ENCODE results near the gene CBARP.

DNA sequence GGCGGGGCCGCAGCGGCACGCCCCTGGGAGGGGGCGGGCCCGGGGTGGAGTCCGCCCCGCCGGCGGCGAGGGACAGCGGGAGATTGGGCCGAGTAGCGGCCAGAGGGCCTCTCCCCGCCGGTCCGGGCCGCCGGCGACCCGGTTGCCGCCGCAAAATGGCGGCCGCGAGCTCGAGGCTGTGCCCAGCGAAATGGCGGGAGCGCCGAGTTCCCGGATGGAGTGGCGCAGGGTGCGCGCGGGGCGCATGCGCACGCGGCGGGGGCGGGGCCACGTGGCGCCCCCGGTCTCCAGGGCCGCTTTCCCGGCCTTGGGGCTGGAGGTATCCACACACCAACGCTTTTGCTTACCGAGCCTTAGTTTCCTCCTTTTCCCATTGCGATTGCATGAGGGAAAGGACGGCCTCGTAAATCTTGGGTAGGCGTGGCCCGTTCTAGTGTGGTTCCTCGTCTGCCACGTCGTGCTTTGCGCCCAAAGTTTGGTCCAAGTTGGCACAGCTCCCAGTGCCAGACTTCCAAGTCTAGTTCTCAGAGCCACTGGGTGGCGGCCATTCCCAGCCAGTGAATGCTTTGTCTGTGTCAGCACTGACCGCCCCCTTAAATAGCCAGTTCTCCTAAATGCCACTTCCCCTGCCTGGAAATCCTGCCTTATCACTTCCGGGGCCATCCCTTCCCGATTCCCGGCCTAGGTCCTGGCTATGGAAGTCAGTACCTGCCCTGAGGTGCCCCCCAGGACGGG, 31.8 kb upstream of the CBARP start:
- peak; percentile 49; the same call in 1 of the 2 replicates for TF ChIP-seq SIN3A (IDR thresholded peaks at IDR 0.05; ENCODE audit: borderline replicate concordance, low read depth, low read length)
- TF ChIP-seq TAF1 (CRISPR knock-in tag; IDR thresholded peaks at IDR 0.05), result peak; percentile 55; the same call in 1 of the 2 replicates
- TF ChIP-seq, protein P1, sequence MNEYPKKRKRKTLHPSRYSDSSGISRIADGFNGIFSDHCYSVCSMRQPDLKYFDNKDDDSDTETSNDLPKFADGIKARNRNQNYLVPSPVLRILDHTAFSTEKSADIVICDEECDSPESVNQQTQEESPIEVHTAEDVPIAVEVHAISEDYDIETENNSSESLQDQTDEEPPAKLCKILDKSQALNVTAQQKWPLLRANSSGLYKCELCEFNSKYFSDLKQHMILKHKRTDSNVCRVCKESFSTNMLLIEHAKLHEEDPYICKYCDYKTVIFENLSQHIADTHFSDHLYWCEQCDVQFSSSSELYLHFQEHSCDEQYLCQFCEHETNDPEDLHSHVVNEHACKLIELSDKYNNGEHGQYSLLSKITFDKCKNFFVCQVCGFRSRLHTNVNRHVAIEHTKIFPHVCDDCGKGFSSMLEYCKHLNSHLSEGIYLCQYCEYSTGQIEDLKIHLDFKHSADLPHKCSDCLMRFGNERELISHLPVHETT (CRISPR knock-in tag; conservative IDR thresholded peaks at IDR 0.05), result peak; percentile 42; the same call in 1 of the 2 replicates
- TF ChIP-seq, protein P2, sequence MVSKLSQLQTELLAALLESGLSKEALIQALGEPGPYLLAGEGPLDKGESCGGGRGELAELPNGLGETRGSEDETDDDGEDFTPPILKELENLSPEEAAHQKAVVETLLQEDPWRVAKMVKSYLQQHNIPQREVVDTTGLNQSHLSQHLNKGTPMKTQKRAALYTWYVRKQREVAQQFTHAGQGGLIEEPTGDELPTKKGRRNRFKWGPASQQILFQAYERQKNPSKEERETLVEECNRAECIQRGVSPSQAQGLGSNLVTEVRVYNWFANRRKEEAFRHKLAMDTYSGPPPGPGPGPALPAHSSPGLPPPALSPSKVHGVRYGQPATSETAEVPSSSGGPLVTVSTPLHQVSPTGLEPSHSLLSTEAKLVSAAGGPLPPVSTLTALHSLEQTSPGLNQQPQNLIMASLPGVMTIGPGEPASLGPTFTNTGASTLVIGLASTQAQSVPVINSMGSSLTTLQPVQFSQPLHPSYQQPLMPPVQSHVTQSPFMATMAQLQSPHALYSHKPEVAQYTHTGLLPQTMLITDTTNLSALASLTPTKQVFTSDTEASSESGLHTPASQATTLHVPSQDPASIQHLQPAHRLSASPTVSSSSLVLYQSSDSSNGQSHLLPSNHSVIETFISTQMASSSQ (IDR thresholded peaks at IDR 0.05; ENCODE audit: low read depth), result no peak
- TF ChIP-seq, protein P2 (CRISPR knock-in tag; IDR thresholded peaks at IDR 0.05; ENCODE audit: borderline replicate concordance), result 0 out of 2 replicates have a peak, but pooled peaks have one; percentile 61
- TF ChIP-seq, protein P3, sequence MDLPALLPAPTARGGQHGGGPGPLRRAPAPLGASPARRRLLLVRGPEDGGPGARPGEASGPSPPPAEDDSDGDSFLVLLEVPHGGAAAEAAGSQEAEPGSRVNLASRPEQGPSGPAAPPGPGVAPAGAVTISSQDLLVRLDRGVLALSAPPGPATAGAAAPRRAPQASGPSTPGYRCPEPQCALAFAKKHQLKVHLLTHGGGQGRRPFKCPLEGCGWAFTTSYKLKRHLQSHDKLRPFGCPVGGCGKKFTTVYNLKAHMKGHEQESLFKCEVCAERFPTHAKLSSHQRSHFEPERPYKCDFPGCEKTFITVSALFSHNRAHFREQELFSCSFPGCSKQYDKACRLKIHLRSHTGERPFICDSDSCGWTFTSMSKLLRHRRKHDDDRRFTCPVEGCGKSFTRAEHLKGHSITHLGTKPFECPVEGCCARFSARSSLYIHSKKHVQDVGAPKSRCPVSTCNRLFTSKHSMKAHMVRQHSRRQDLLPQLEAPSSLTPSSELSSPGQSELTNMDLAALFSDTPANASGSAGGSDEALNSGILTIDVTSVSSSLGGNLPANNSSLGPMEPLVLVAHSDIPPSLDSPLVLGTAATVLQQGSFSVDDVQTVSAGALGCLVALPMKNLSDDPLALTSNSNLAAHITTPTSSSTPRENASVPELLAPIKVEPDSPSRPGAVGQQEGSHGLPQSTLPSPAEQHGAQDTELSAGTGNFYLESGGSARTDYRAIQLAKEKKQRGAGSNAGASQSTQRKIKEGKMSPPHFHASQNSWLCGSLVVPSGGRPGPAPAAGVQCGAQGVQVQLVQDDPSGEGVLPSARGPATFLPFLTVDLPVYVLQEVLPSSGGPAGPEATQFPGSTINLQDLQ (CRISPR knock-in tag; IDR thresholded peaks at IDR 0.05), result no peak
- TF ChIP-seq SOX6 (IDR thresholded peaks at IDR 0.05), result no peak
- no peak for TF ChIP-seq SOX6 (CRISPR knock-in tag; IDR thresholded peaks at IDR 0.05)
- TF ChIP-seq EZH2 (conservative IDR thresholded peaks at IDR 0.05; ENCODE audit: low read depth, low read length), result no peak
- TF ChIP-seq, protein P4, sequence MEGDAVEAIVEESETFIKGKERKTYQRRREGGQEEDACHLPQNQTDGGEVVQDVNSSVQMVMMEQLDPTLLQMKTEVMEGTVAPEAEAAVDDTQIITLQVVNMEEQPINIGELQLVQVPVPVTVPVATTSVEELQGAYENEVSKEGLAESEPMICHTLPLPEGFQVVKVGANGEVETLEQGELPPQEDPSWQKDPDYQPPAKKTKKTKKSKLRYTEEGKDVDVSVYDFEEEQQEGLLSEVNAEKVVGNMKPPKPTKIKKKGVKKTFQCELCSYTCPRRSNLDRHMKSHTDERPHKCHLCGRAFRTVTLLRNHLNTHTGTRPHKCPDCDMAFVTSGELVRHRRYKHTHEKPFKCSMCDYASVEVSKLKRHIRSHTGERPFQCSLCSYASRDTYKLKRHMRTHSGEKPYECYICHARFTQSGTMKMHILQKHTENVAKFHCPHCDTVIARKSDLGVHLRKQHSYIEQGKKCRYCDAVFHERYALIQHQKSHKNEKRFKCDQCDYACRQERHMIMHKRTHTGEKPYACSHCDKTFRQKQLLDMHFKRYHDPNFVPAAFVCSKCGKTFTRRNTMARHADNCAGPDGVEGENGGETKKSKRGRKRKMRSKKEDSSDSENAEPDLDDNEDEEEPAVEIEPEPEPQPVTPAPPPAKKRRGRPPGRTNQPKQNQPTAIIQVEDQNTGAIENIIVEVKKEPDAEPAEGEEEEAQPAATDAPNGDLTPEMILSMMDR (CRISPR knock-in tag; IDR thresholded peaks at IDR 0.05), result no peak; the same call in 1 of the 2 replicates
- TF ChIP-seq ZNF317 (CRISPR knock-in tag; IDR thresholded peaks at IDR 0.05), result no peak
- no peak for TF ChIP-seq ZEB1 (IDR thresholded peaks at IDR 0.05; ENCODE audit: insufficient replicate concordance, low read depth)
- peak in 1 of 2 experiments; percentile 29; a peak in 1 of 4 replicates for TF ChIP-seq EP300 (IDR thresholded peaks at IDR 0.05; ENCODE audit: low read depth in 2 of 2, low read length in 2 of 2)
- TF ChIP-seq EP300 (CRISPR knock-in tag; IDR thresholded peaks at IDR 0.05; ENCODE audit: borderline replicate concordance), result no peak
- TF ChIP-seq RNF2 (conservative IDR thresholded peaks at IDR 0.05; ENCODE audit: low read depth), result peak; percentile 94
- 0 out of 2 replicates have a peak, but pooled peaks have one; percentile 9 for TF ChIP-seq ZNF24 (IDR thresholded peaks at IDR 0.05)
- no peak for TF ChIP-seq ZNF501 (CRISPR knock-in tag; IDR thresholded peaks at IDR 0.05)
